ENCODE results near the gene ALG5.

Gene ALG5

GRCh38 chr13:36915896-36916640, 83.1 kb downstream of the ALG5 start:
- no peak for DNase-seq (ENCODE audit: low spot score)

- no peak for DNase-seq (ENCODE audit: low spot score)
These were observed 84.0 kb downstream of the ALG5 start for GRCh38 chr13:36915106-36915505.

- no peak for DNase-seq (ENCODE audit: low spot score)
These were observed 84.5 kb downstream of the ALG5 start for GRCh38 chr13:36914648-36915047.

GRCh38 chr13:36913463-36913862, 85.7 kb downstream of the ALG5 start:
- no peak for DNase-seq (ENCODE audit: low spot score)

GRCh38 chr13:36912973-36913372, 86.2 kb downstream of the ALG5 start:
- DNase-seq (ENCODE audit: low spot score) = no peak

GRCh38 chr13:36912369-36912768, 86.8 kb downstream of the ALG5 start:
- no peak for DNase-seq (ENCODE audit: low spot score)

GRCh38 chr13:36910545-36910944, 88.6 kb downstream of the ALG5 start:
- no peak for DNase-seq (ENCODE audit: low spot score)

GRCh38 chr13:36907821-36908220, 91.3 kb downstream of the ALG5 start:
- no peak for DNase-seq (ENCODE audit: low spot score)

GRCh38 chr13:36907266-36907665, 91.9 kb downstream of the ALG5 start:
- no peak for DNase-seq (ENCODE audit: low spot score)

GRCh38 chr13:36905944-36906343, 93.2 kb downstream of the ALG5 start:
- DNase-seq (ENCODE audit: low spot score) = no peak

GRCh38 chr13:36903925-36904595, 95.1 kb downstream of the ALG5 start:
- DNase-seq (ENCODE audit: low spot score) = no peak

Measured in cerebellar cortex (tissue), 1 donor.